ENCODE results near the gene STEAP3. TPM values are rescaled to one million over a fixed set of nuclear protein-coding genes. Genes with fewer than 3 reads are reported as not detected.

STEAP3 gene
- total RNA-seq, 1 experiment from 2014 or later, result 15.4 TPM

GRCh38 chr2:119245076-119245840 lies 21.6 kb downstream of the STEAP3 start:
- no peak overlapping the region for H4K91ac ChIP-seq (ENCODE audit: insufficient read length, low read depth, low read length)
- no peak overlapping the region for H2BK12ac ChIP-seq (ENCODE audit: insufficient read length, low read depth, low read length)
- DNase-seq, result no peak
- Mint-ChIP-seq H3K9me3 (no peaks in the 10 kb centered on the region; a peak in 1 of 5 replicates), H3K27me3 (ENCODE audit: low read depth) (no peaks in the 10 kb centered on the region), H3K36me3 (ENCODE audit: insufficient read depth in 1 of 3, low read depth in 3 of 3) (peaks cover 17 to 37% (median 34%) of the 10 kb centered on the region in 3 experiments), H3K4me1 (peaks cover 24 to 29% of the 10 kb centered on the region in 2 experiments), H3K4me3 (no peak overlapping the region), H3K27ac (no peak overlapping the region; a peak in 1 of 7 replicates)
- H3K18ac ChIP-seq (ENCODE audit: insufficient read length, low read depth, low read length), result no peak overlapping the region
- no peak overlapping the region for H4K8ac ChIP-seq (replicated peaks; ENCODE audit: insufficient read length, low read depth, low read length)
- H3T11ph ChIP-seq (ENCODE audit: low read length), result no peak overlapping the region
- no peak overlapping the region for H3K4ac ChIP-seq (ENCODE audit: low read depth, low read length)
- no peak overlapping the region for H3K56ac ChIP-seq (ENCODE audit: insufficient read length, low read depth, low read length)
- no peak for TF ChIP-seq CTCF (conservative IDR thresholded peaks at IDR 0.05)
- H2AK5ac ChIP-seq (ENCODE audit: insufficient read length, low read length), result no peak overlapping the region
- no peak overlapping the region for H4K5ac ChIP-seq (ENCODE audit: insufficient read length, low read depth, low read length)
- H2BK15ac ChIP-seq (ENCODE audit: low read depth, low read length), result no peak overlapping the region
- no peak overlapping the region for H2AFZ ChIP-seq (ENCODE audit: low read length)
- no peak overlapping the region for H2BK5ac ChIP-seq (ENCODE audit: insufficient read length, low read length)
- no peaks in the 10 kb centered on the region for H3K9me3 ChIP-seq (ENCODE audit: control insufficient read depth, low read depth, low read length)
- H3K27me3 ChIP-seq (ENCODE audit: insufficient read depth, low read length), result no peaks in the 10 kb centered on the region; the same call in 1 of the 2 replicates
- H3K14ac ChIP-seq (ENCODE audit: insufficient read depth, low read length), result no peak overlapping the region
- no peaks in the 10 kb centered on the region for H4K20me1 ChIP-seq (ENCODE audit: control insufficient read depth, insufficient read depth, insufficient read length)
- H3K23me2 ChIP-seq (ENCODE audit: insufficient read length, low read depth, low read length, poor library complexity, severe bottlenecking), result no peaks in the 10 kb centered on the region
- H2BK20ac ChIP-seq (ENCODE audit: low read depth, low read length, poor library complexity, severe bottlenecking), result no peak overlapping the region
- H3K27ac ChIP-seq (ENCODE audit: insufficient read length, low read depth, low read length), result no peak overlapping the region
- no peak overlapping the region for H3K23ac ChIP-seq (ENCODE audit: insufficient read length, low read depth, low read length)
- H3K9ac ChIP-seq (ENCODE audit: extremely low read depth, insufficient read length, low read length), result no peak overlapping the region
- no peaks in the 10 kb centered on the region for H3K79me1 ChIP-seq (ENCODE audit: insufficient read depth, low read depth, low read length, poor library complexity, severe bottlenecking)
- H3K79me2 ChIP-seq (ENCODE audit: insufficient read depth, low read length), result no peaks in the 10 kb centered on the region
- no CpG with 5 or more reads among the region's 17 CpGs for WGBS (ENCODE audit: extremely low coverage, insufficient read length, low lambda C conversion rate)
- H3K4me1 ChIP-seq (ENCODE audit: insufficient read depth, low read length), result peaks cover 5% of the 10 kb centered on the region; the same call in 1 of the 2 replicates
- no peak overlapping the region for H3K4me2 ChIP-seq (ENCODE audit: insufficient read depth, insufficient read length, low read length)
- H2BK120ac ChIP-seq (ENCODE audit: low read depth, low read length, poor library complexity, severe bottlenecking), result no peak overlapping the region
